GM12878 (cell line): Measurements from ENCODE around the gene BOLA1. TPM values are rescaled to one million over a fixed set of nuclear protein-coding genes. Genes with fewer than 3 reads are reported as not detected.

ENCODE experiments used
- ATAC-seq: fragments of 200-7000 bp; cut with Tn5 transposase; 3 replicates; pipeline ENCODE4 v1.9.1; 2020; ENCODE audit warnings: mild to moderate bottlenecking, moderate library complexity
- BruUV-seq: library from RNA; stranded (reverse); fragments of 400-500 nt; replicated peaks from 2 replicates; lab custom pipeline; 2021; lab: Mats Ljungman, UMichigan
- CTCF ChIA-PET: fragments of 300-600 bp; sonication (Branson Sonifier 250); formaldehyde crosslinking; extraction: SDS; loops from one replicate; lab custom pipeline; 2021; ENCODE audit warnings: inconsistent platforms; lab: Yijun Ruan, JAX
- POLR2A ChIA-PET: fragments of 350-600 bp; formaldehyde crosslinking; extraction: SDS; loops from one replicate; lab custom pipeline; 2021; ENCODE audit warnings: inconsistent platforms; lab: Charles Lee
- RAD21 ChIA-PET: fragments of 300-600 bp; sonication (Branson Sonifier 250); formaldehyde crosslinking; loops from one replicate; lab custom pipeline; 2023; ENCODE audit warnings: antibody characterized with exemption; ENCODE audit not compliant: unreplicated experiment; lab: Charles Lee
- SMC1A ChIA-PET: fragments of 300-600 bp; sonication (Branson Sonifier 250); formaldehyde crosslinking; loops from one replicate; lab custom pipeline; 2023; ENCODE audit not compliant: unreplicated experiment, uncharacterized antibody; lab: Charles Lee
- DNase-seq: peaks from one replicate; pipeline ENCODE4 v3.0.0-alpha.2; 2011; ENCODE audit warnings: low read depth, low spot score
- FAIRE-seq: peaks from 3 replicates; lab custom pipeline; 2011; peaks lifted over from hg19 to GRCh38; lab: Jason Lieb, UNC
- H2AFZ ChIP-seq: 2 replicates; pipeline ENCODE4 v1.6.0; 2011; ENCODE audit warnings: low read depth, low read length, control low read depth; ENCODE audit not compliant: control insufficient read depth
- H3K27ac ChIP-seq: 2 replicates; pipeline ENCODE4 v1.5.1; 2011; ENCODE audit warnings: control low read depth; ENCODE audit not compliant: control insufficient read depth, insufficient read depth
- H3K27me3 ChIP-seq, 2 experiments: replicated peaks in 1 of 2; 2 replicates each; pipeline versions ENCODE4 v1.6.0 to v1.6.1; 2011; ENCODE audit warnings: low read length in 1 of 2; ENCODE audit not compliant: control insufficient read depth in 2 of 2, insufficient read depth in 2 of 2
- H3K36me3 ChIP-seq, 2 experiments: 2 replicates each; pipeline ENCODE4 v1.5.1; 2011; ENCODE audit warnings: low read length in 1 of 2; ENCODE audit not compliant: control insufficient read depth in 2 of 2, insufficient read depth in 2 of 2
- H3K4me1 ChIP-seq: 2 replicates; pipeline ENCODE4 v1.6.1; 2011; ENCODE audit warnings: mild to moderate bottlenecking, low read length, moderate library complexity, mixed read lengths; ENCODE audit not compliant: control insufficient read depth, insufficient read depth
- H3K4me2 ChIP-seq: 2 replicates; pipeline ENCODE4 v1.6.0; 2011; ENCODE audit warnings: control low read depth; ENCODE audit not compliant: control insufficient read depth, insufficient read depth
- H3K4me3 ChIP-seq: fragments of 200-600 bp; sonication (generic); 2 replicates; pipeline ENCODE4 v1.5.1; 2016
- H3K79me2 ChIP-seq: 2 replicates; pipeline ENCODE4 v1.6.0; 2011; ENCODE audit warnings: low read length; ENCODE audit not compliant: control insufficient read depth, insufficient read depth
- H3K9ac ChIP-seq: 2 replicates; pipeline ENCODE4 v1.8.0; 2011; ENCODE audit warnings: low read length, control low read depth, mixed read lengths; ENCODE audit not compliant: control insufficient read depth, insufficient read depth
- H3K9me3 ChIP-seq: replicated peaks from 3 replicates; pipeline ENCODE4 v1.5.1; 2011; ENCODE audit warnings: mild to moderate bottlenecking, low read length; ENCODE audit not compliant: control insufficient read depth, insufficient read depth
- H4K20me1 ChIP-seq: 2 replicates; pipeline ENCODE4 v1.6.0; 2011; ENCODE audit not compliant: control insufficient read depth, insufficient read depth
- BRCA1 ChIP-seq: IDR thresholded peaks from 2 replicates; pipeline ENCODE4 v1.6.1; 2011; ENCODE audit warnings: low read depth, low read length, improper control_type of control experiment
- GABPA ChIP-seq: IDR thresholded peaks from 2 replicates; pipeline ENCODE4 v1.6.1; 2014; ENCODE audit warnings: antibody characterized with exemption, low read depth, mild to moderate bottlenecking, inconsistent platforms
- KDM1A ChIP-seq: fragments of 200-600 bp; sonication (generic); IDR thresholded peaks from 2 replicates; pipeline ENCODE4 v1.6.1; 2016; ENCODE audit warnings: borderline replicate concordance
- PAX8 ChIP-seq: fragments of 450-650 bp; IDR thresholded peaks from 2 replicates; pipeline ENCODE4 v1.6.1; 2017; ENCODE audit warnings: mild to moderate bottlenecking, moderate library complexity
- PML ChIP-seq: IDR thresholded peaks from 2 replicates; pipeline ENCODE4 v1.6.1; 2012; ENCODE audit warnings: low read length, inconsistent platforms
- TCF7 ChIP-seq: IDR thresholded peaks from 2 replicates; pipeline ENCODE4 v1.6.1; 2014; ENCODE audit warnings: antibody characterized with exemption, borderline replicate concordance
- ZBTB40 ChIP-seq: fragments of 450-650 bp; IDR thresholded peaks from 2 replicates; pipeline ENCODE4 v1.6.1; 2016; ENCODE audit warnings: mild to moderate bottlenecking, moderate library complexity, borderline replicate concordance
- WGBS: methylation state at CpG from one replicate; pipeline ENCODE4 v1.1.6; 2016; ENCODE audit warnings: low lambda C conversion rate; ENCODE audit not compliant: insufficient replicate concordance, insufficient coverage; ENCODE audit errors: missing lambda C conversion rate; 5-methylcytosine and 5-hydroxymethylcytosine counted together
- in situ Hi-C: fragments of 300-500 bp; cut with MboI; formaldehyde crosslinking; loops from 9 replicates; pipeline ENCODE4 v1.14.3; 2018; ENCODE audit warnings: mixed read lengths
- intact Hi-C: fragments of 100-400 bp; cut with micrococcal nuclease; formaldehyde crosslinking; loops from one replicate; pipeline ENCODE4 v1.14.2; 2022; ENCODE audit not compliant: unreplicated experiment
- polyA plus RNA-seq, 11 experiments: library from polyadenylated mRNA; depleted of rRNA in 4 of 11; unstranded in 6 of 11; stranded (reverse) in 5 of 11; fragments of >200 nt; fragmentation: Nextera tagmentation in 4 of 11; fragmentation: Illumina TruSeq in 1 of 11; extraction: Ambion mirVana in 4 of 11; extraction: Trizol in 1 of 11; gene quantifications; 1 replicate in 1 of 11; 2 replicates in 10 of 11; pipeline versions ENCODE4 v1.2.1 to v1.2.3, GENCODE V29; 2011 to 2016; ENCODE audit warnings: inconsistent platforms in 2 of 11, missing spikeins in 2 of 11, low read depth in 1 of 11
- total RNA-seq, 4 experiments: library from RNA; depleted of rRNA in 3 of 4; stranded (reverse); fragments of >200 nt in 3 of 4; fragmentation: Illumina TruSeq in 1 of 4; extraction: Trizol in 1 of 4; gene quantifications; 2 replicates each; pipeline versions ENCODE4 v1.2.1 to v1.2.3, GENCODE V29; 2013 to 2021
- TF ChIP-seq, protein P1 (sequence below): fragments of 150-350 bp; IDR thresholded peaks from 2 replicates; pipeline ENCODE4 v1.6.1; 2016; ENCODE audit warnings: low read depth, low read length

BOLA1 gene
- total and polyA plus RNA-seq, 10 of the 15 experiments (the other 5 are each of a cell fraction or from before 2014, with no cell fraction given): 0.74 to 18.7 (median 11.3) TPM

- TF ChIP-seq, protein P1, sequence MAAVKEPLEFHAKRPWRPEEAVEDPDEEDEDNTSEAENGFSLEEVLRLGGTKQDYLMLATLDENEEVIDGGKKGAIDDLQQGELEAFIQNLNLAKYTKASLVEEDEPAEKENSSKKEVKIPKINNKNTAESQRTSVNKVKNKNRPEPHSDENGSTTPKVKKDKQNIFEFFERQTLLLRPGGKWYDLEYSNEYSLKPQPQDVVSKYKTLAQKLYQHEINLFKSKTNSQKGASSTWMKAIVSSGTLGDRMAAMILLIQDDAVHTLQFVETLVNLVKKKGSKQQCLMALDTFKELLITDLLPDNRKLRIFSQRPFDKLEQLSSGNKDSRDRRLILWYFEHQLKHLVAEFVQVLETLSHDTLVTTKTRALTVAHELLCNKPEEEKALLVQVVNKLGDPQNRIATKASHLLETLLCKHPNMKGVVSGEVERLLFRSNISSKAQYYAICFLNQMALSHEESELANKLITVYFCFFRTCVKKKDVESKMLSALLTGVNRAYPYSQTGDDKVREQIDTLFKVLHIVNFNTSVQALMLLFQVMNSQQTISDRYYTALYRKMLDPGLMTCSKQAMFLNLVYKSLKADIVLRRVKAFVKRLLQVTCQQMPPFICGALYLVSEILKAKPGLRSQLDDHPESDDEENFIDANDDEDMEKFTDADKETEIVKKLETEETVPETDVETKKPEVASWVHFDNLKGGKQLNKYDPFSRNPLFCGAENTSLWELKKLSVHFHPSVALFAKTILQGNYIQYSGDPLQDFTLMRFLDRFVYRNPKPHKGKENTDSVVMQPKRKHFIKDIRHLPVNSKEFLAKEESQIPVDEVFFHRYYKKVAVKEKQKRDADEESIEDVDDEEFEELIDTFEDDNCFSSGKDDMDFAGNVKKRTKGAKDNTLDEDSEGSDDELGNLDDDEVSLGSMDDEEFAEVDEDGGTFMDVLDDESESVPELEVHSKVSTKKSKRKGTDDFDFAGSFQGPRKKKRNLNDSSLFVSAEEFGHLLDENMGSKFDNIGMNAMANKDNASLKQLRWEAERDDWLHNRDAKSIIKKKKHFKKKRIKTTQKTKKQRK: no peak
- no peak for TF ChIP-seq GABPA
- no peak for TF ChIP-seq PAX8
- no peak for TF ChIP-seq PML
Measured at GRCh38 chr1:149879556-149879955, 19.8 kb upstream of the BOLA1 start (continued).

DNA sequence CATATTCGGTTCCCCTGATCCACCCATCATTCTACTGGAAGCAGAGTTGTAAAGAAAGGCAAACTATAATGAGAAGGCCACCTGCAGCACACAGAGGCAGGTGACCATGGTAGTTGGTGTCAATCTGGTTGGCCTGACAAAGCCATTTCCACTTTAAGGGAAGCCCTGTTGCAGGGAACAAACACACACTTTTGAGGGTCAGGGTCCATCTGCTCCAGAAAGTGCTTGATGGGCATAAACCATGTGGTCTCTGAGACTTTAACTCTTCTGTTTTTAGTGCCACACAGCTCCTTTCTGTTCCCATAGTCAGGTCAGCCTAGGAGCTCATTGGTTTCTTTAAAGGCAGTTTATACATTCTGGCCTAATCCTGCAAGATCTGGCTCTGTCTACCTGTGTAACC is 17.5 kb upstream of the BOLA1 start:
- ChIA-PET POLR2A (no interaction called here), RAD21 (no interaction called here), SMC1A (no interaction called here), CTCF (no interaction called here)
- H3K4me3 ChIP-seq: no peak overlapping the region
- no peak overlapping the region for H3K9ac ChIP-seq
- ATAC-seq (no peak), DNase-seq (no peak), FAIRE-seq (no peak)
- intact Hi-C loops: no loop called here
- peaks cover 17% of the 10 kb centered on the region for H3K79me2 ChIP-seq
- H3K4me2 ChIP-seq: no peak overlapping the region; the same call in 1 of the 2 replicates
- no peaks in the 10 kb centered on the region for H3K9me3 ChIP-seq
- in situ Hi-C loops: no loop called here
- WGBS: 88% methylated on average over 1 of the region's 1 CpG
- H3K27ac ChIP-seq: no peak overlapping the region
- BruUV-seq: no TSS peak
- H4K20me1 ChIP-seq: no peaks in the 10 kb centered on the region
- H3K4me1 ChIP-seq: no peaks in the 10 kb centered on the region
- no peak overlapping the region for H2AFZ ChIP-seq
- H3K36me3 ChIP-seq: no peaks in the 10 kb centered on the region
- TF ChIP-seq BRCA1 (no peak), ZBTB40 (no peak), TCF7 (no peak), KDM1A (no peak)
- H3K27me3 ChIP-seq: no peaks in the 10 kb centered on the region
